T-cell (primary cell): ENCODE data around the gene GPR39. TPM values are rescaled to one million over a fixed set of nuclear protein-coding genes. Genes with fewer than 3 reads are reported as not detected.

Experiments
- ATAC-seq, 4 experiments: fragments of 200-7000 bp in 3 of 4; fragments of 150-1000 bp in 1 of 4; cut with Tn5 transposase; replicated peaks in 1 of 4; 1 replicate in 3 of 4; 2 replicates in 1 of 4; pipeline ENCODE4 v1.10.0; 2021; ENCODE audit warnings: moderate library complexity in 3 of 4, mild to moderate bottlenecking in 2 of 4, moderate number of reproducible peaks in 1 of 4
- CTCF ChIA-PET, 2 donors: fragments of 300-600 bp; sonication (Branson Sonifier 250); formaldehyde crosslinking; loops; one replicate each; lab custom pipeline; 2022; ENCODE audit warnings: antibody characterized with exemption in 2 of 2; lab: Charles Lee
- POLR2A ChIA-PET, 2 donors: fragments of 300-600 bp; sonication (Branson Sonifier 250); formaldehyde crosslinking; loops; one replicate each; lab custom pipeline; 2022; ENCODE audit warnings: antibody characterized with exemption in 2 of 2; lab: Charles Lee
- DNase-seq, 35 experiments: peaks; one replicate each; pipeline versions ENCODE4 v3.0.0 to v3.0.0-alpha.2; 2013 to 2023
- H3K27ac ChIP-seq: one replicate; pipeline ENCODE4 v1.5.1; 2013; ENCODE audit warnings: low read length
- H3K27me3 ChIP-seq, 2 experiments: replicated peaks in 1 of 2; 1 replicate in 1 of 2; 2 replicates in 1 of 2; pipeline versions ENCODE4 v1.6.1 to v1.7.0; 2013; ENCODE audit warnings: low read length in 1 of 2, mixed read lengths in 1 of 2; ENCODE audit not compliant: control insufficient read depth in 2 of 2, insufficient read depth in 2 of 2; ENCODE audit errors: extremely low read depth in 1 of 2
- H3K36me3 ChIP-seq, 2 donors: 1 replicate in 1 of 2; 2 replicates in 1 of 2; pipeline versions ENCODE4 v1.6.1 to v1.7.0; 2013; ENCODE audit warnings: low read length in 1 of 2; ENCODE audit not compliant: control insufficient read depth in 2 of 2, insufficient read depth in 1 of 2; ENCODE audit errors: extremely low read depth in 1 of 2
- H3K4me1 ChIP-seq, 2 experiments: 1 replicate in 1 of 2; 2 replicates in 1 of 2; pipeline versions ENCODE4 v1.6.1 to v1.7.0; 2013; ENCODE audit warnings: low read length in 2 of 2, mixed read lengths in 1 of 2; ENCODE audit not compliant: insufficient read depth in 2 of 2, control insufficient read depth in 1 of 2; ENCODE audit errors: extremely low read depth in 1 of 2
- H3K4me3 ChIP-seq, 2 donors: 1 replicate in 1 of 2; 2 replicates in 1 of 2; pipeline versions ENCODE4 v1.5.1 to v1.7.0; 2013; ENCODE audit warnings: mild to moderate bottlenecking in 2 of 2, low read length in 1 of 2, moderate library complexity in 1 of 2; ENCODE audit not compliant: control insufficient read depth in 1 of 2; ENCODE audit errors: extremely low read depth in 1 of 2
- H3K9me3 ChIP-seq: 2 replicates; pipeline ENCODE4 v1.7.0; 2013
- H3K27ac Mint-ChIP-seq, 2 donors: one replicate each; pipeline ENCODE4 v1.8.0; 2020 to 2021; ENCODE audit warnings: mild to moderate bottlenecking in 2 of 2, mixed read lengths in 2 of 2
- H3K27me3 Mint-ChIP-seq, 2 donors: one replicate each; pipeline ENCODE4 v1.8.0; 2021 to 2022; ENCODE audit warnings: mixed read lengths in 2 of 2
- H3K36me3 Mint-ChIP-seq: one replicate; pipeline ENCODE4 v1.8.0; 2021; ENCODE audit warnings: mixed read lengths
- H3K4me1 Mint-ChIP-seq, 3 donors: one replicate each; pipeline ENCODE4 v1.8.0; 2020 to 2022; ENCODE audit warnings: mixed read lengths in 3 of 3, mild to moderate bottlenecking in 1 of 3
- H3K4me3 Mint-ChIP-seq, 3 donors: one replicate each; pipeline ENCODE4 v1.8.0; 2020 to 2022; ENCODE audit warnings: mild to moderate bottlenecking in 3 of 3, mixed read lengths in 3 of 3, moderate library complexity in 3 of 3
- H3K9me3 Mint-ChIP-seq, 3 donors: one replicate each; pipeline ENCODE4 v1.8.0; 2020 to 2022; ENCODE audit warnings: mixed read lengths in 3 of 3
- WGBS: methylation state at CpG from one replicate; pipeline ENCODE4 v1.1.5; 2013; ENCODE audit warnings: missing lambda C conversion rate; ENCODE audit not compliant: insufficient coverage; 5-methylcytosine and 5-hydroxymethylcytosine counted together
- total RNA-seq, 35 experiments: library from RNA in 6 of 35; stranded (reverse) in 6 of 35; fragments of 120-200 nt in 1 of 35; gene quantifications; one replicate each; pipeline versions ENCODE4 v1.2.1 to v1.2.4 and lab custom pipeline; 2013 to 2026

The GPR39 gene
- total RNA-seq, 5 donors from 2014 or later (not counting 1 experiment from before 2014, with no cell fraction given), result not detected

DNA sequence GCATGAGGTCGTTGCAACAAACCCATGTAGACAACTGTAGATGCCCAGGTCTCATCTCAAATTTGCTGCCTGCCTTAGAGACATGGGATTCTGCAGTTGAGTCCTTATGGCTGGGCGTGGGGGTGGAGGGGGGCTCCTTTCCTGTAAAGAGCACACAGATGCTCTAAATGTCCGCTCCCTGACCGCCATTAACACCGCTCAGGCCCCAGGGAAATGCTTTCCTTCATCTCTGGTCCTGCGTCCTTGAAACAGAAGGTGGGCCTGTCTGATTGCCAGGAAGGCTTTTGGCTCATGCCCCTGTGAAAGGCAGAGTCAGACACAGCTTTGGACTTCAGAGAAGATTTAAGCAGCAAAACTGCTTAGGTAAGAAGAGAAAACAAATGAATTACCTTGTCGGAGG, 25.7 kb downstream of the GPR39 start:
- ATAC-seq, result no peak
- Histone ChIP-seq H3K27me3 (no peaks in the 10 kb centered on the region), H3K36me3 (no peaks in the 10 kb centered on the region), H3K9me3 (no peaks in the 10 kb centered on the region), H3K27ac (no peak overlapping the region), H3K4me3 (no peak overlapping the region), H3K4me1 (no peaks in the 10 kb centered on the region)
- peaks cover 0 to 17% (median 6%) of the 10 kb centered on the region in 3 donors for H3K9me3 Mint-ChIP-seq
- POLR2A ChIA-PET, result no interaction called here
- peaks cover 0 to 5% of the 10 kb centered on the region in 2 donors for H3K27me3 Mint-ChIP-seq
- no peak overlapping the region for H3K27ac Mint-ChIP-seq
- no peak for DNase-seq
- no peak overlapping the region for H3K4me3 Mint-ChIP-seq
- CTCF ChIA-PET, result no interaction called here
- H3K36me3 Mint-ChIP-seq, result no peaks in the 10 kb centered on the region
- H3K4me1 Mint-ChIP-seq, result no peaks in the 10 kb centered on the region
- 62% methylated on average over 5 of the region's 7 CpGs for WGBS

DNA sequence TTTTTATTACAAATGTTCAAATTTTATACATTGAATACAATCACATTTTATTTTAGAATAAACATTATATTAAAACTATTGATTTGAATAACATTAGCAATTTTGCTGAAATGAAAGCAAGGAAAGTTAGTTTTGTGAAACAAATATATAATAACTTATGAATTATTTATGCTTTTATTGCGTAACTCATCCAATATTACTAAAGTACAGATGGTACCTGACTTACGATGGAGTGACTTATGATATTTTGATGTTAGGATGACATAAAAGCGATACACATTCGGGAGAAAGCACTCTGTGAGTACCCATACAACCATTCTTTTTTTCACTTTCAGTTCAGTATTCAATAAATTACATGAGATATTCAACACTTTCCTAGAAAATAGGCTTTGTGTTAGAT, 26.5 kb downstream of the GPR39 start:
- ATAC-seq, result no peak
- DNase-seq, result no peak
- no peaks in the 10 kb centered on the region for H3K36me3 Mint-ChIP-seq
- CTCF ChIA-PET, result no interaction called here
- POLR2A ChIA-PET, result no interaction called here
- no peaks in the 10 kb centered on the region for H3K27me3 ChIP-seq
- WGBS, result no CpG with 5 or more reads among the region's 4 CpGs
- peaks cover 0 to 17% (median 6%) of the 10 kb centered on the region in 3 donors for H3K9me3 Mint-ChIP-seq
- H3K27ac Mint-ChIP-seq, result no peak overlapping the region
- no peak overlapping the region for H3K4me3 Mint-ChIP-seq
- H3K4me3 ChIP-seq, result no peak overlapping the region
- no peak overlapping the region for H3K27ac ChIP-seq
- H3K9me3 ChIP-seq, result no peaks in the 10 kb centered on the region
- H3K27me3 Mint-ChIP-seq, result peaks cover 0 to 5% of the 10 kb centered on the region in 2 donors
- no peaks in the 10 kb centered on the region for H3K4me1 Mint-ChIP-seq
- H3K4me1 ChIP-seq, result no peaks in the 10 kb centered on the region
- no peaks in the 10 kb centered on the region for H3K36me3 ChIP-seq

- Histone ChIP-seq H3K9me3 (no peaks in the 10 kb centered on the region), H3K4me1 (no peaks in the 10 kb centered on the region), H3K27me3 (no peaks in the 10 kb centered on the region), H3K27ac (no peak overlapping the region), H3K36me3 (no peaks in the 10 kb centered on the region), H3K4me3 (no peak overlapping the region)
- Mint-ChIP-seq H3K36me3 (no peaks in the 10 kb centered on the region), H3K4me1 (no peaks in the 10 kb centered on the region), H3K27ac (no peak overlapping the region), H3K9me3 (peaks cover 0 to 14% (median 11%) of the 10 kb centered on the region in 3 donors), H3K27me3 (peaks cover 0 to 5% of the 10 kb centered on the region in 2 donors), H3K4me3 (no peak overlapping the region)
- 81% methylated on average over 2 of the region's 2 CpGs for WGBS
- ChIA-PET POLR2A (interaction anchor here in 1 of 2 donors (0.7 kb wide), 1 partner anchor 22 kb away, joined by 3 read pairs; no protein-coding TSS in a partner anchor), CTCF (no interaction called here)
- ATAC-seq (no peak), DNase-seq (no peak)
Measured at GRCh38 chr2:132446444-132446843, 29.8 kb downstream of the GPR39 start.

DNA sequence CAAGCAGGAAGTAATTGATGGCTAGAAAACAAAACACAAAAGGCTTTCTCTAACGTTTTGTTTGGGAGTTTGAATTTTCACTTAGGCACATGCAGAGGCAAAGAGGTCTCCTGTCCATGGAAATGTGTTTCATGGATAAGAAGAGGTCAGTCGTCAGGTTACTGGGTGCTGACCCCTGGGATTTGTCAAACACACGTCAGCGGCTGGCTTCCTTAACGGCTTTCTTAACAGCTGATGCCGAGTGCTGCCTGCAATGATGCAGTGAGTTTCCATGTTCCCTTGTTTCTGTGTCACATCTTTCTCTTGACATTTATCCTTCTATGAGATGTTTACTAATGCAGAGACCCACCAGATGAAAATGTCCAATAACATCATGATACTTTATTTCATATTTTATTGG, 31.7 kb downstream of the GPR39 start:
- Mint-ChIP-seq H3K27ac (no peak overlapping the region), H3K4me3 (no peak overlapping the region), H3K4me1 (no peaks in the 10 kb centered on the region), H3K36me3 (no peaks in the 10 kb centered on the region), H3K27me3 (peaks cover 0 to 5% of the 10 kb centered on the region in 2 donors), H3K9me3 (peaks cover 7 to 25% (median 11%) of the 10 kb centered on the region in 3 donors)
- ChIA-PET CTCF (no interaction called here), POLR2A (no interaction called here)
- Histone ChIP-seq H3K27me3 (no peaks in the 10 kb centered on the region), H3K27ac (no peak overlapping the region), H3K4me3 (no peak overlapping the region), H3K4me1 (no peaks in the 10 kb centered on the region), H3K36me3 (no peaks in the 10 kb centered on the region), H3K9me3 (no peaks in the 10 kb centered on the region)
- no peak for DNase-seq
- WGBS, result 23% methylated on average over 5 of the region's 6 CpGs
- ATAC-seq, result no peak

- peaks cover 10 to 25% (median 11%) of the 10 kb centered on the region in 3 donors for H3K9me3 Mint-ChIP-seq
- H3K27me3 Mint-ChIP-seq, result peaks cover 0 to 5% of the 10 kb centered on the region in 2 donors
- no peak for ATAC-seq
- no peak overlapping the region for H3K27ac Mint-ChIP-seq
- Histone ChIP-seq H3K4me1 (no peaks in the 10 kb centered on the region), H3K27me3 (no peaks in the 10 kb centered on the region), H3K27ac (no peak overlapping the region), H3K9me3 (no peaks in the 10 kb centered on the region), H3K4me3 (no peak overlapping the region), H3K36me3 (no peaks in the 10 kb centered on the region)
- no peak overlapping the region for H3K4me3 Mint-ChIP-seq
- H3K4me1 Mint-ChIP-seq, result no peaks in the 10 kb centered on the region
- WGBS, result no CpG with 5 or more reads among the region's 4 CpGs
- H3K36me3 Mint-ChIP-seq, result no peaks in the 10 kb centered on the region
- ChIA-PET CTCF (no interaction called here), POLR2A (no interaction called here)
- DNase-seq, result no peak
Measured at GRCh38 chr2:132448771-132449170, 32.2 kb downstream of the GPR39 start.

GRCh38 chr2:132449868-132450267, 33.3 kb downstream of the GPR39 start:
- WGBS, result 50% methylated on average over 1 of the region's 1 CpG
- ATAC-seq (no peak), DNase-seq (no peak)
- Mint-ChIP-seq H3K36me3 (no peaks in the 10 kb centered on the region), H3K9me3 (peaks cover 11 to 25% (median 20%) of the 10 kb centered on the region in 3 donors), H3K4me1 (no peaks in the 10 kb centered on the region), H3K27me3 (peaks cover 0 to 5% of the 10 kb centered on the region in 2 donors), H3K4me3 (no peak overlapping the region), H3K27ac (no peak overlapping the region)
- CTCF ChIA-PET, result no interaction called here
- H3K36me3 ChIP-seq, result no peaks in the 10 kb centered on the region
- H3K4me1 ChIP-seq, result no peaks in the 10 kb centered on the region
- H3K27ac ChIP-seq, result no peak overlapping the region
- no peaks in the 10 kb centered on the region for H3K27me3 ChIP-seq
- no peak overlapping the region for H3K4me3 ChIP-seq
- no peaks in the 10 kb centered on the region for H3K9me3 ChIP-seq
- POLR2A ChIA-PET, result no interaction called here

DNA sequence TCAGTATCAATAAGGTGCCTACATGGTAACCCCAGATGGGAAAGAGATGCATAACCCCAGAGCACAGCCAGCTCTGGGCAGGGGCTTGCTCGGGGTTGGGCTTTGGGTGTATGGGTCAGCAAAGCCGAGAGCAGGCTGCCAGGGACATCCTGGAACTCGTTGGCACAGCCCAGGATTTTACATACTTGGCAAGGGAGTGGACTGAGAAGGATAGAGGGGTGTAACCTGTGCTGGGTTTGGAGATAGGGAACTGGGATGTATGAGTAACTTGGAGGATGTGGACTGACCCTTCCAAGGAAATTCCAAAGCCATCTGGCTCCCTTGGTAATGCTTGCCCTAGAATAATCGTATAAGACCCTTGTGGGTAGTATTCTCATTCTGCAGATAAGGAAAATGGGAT, 44.2 kb downstream of the GPR39 start:
- Histone ChIP-seq H3K36me3 (no peaks in the 10 kb centered on the region), H3K4me1 (no peaks in the 10 kb centered on the region), H3K27me3 (no peaks in the 10 kb centered on the region), H3K4me3 (no peak overlapping the region), H3K9me3 (no peaks in the 10 kb centered on the region), H3K27ac (no peak overlapping the region)
- Mint-ChIP-seq H3K4me1 (no peaks in the 10 kb centered on the region), H3K4me3 (no peak overlapping the region), H3K27ac (no peak overlapping the region), H3K36me3 (no peaks in the 10 kb centered on the region), H3K27me3 (peaks cover 0 to 7% of the 10 kb centered on the region in 2 donors), H3K9me3 (peaks cover 15 to 46% (median 23%) of the 10 kb centered on the region in 3 donors)
- ChIA-PET CTCF (no interaction called here), POLR2A (interaction anchor here in 1 of 2 donors (0.8 kb wide), 1 partner anchor 16 kb away, joined by 4 read pairs; no protein-coding TSS in a partner anchor)
- no peak for ATAC-seq
- DNase-seq, result no peak
- WGBS, result 21% methylated on average over 3 of the region's 4 CpGs
